ENCODE measurements around the gene WNT10A.

DNA sequence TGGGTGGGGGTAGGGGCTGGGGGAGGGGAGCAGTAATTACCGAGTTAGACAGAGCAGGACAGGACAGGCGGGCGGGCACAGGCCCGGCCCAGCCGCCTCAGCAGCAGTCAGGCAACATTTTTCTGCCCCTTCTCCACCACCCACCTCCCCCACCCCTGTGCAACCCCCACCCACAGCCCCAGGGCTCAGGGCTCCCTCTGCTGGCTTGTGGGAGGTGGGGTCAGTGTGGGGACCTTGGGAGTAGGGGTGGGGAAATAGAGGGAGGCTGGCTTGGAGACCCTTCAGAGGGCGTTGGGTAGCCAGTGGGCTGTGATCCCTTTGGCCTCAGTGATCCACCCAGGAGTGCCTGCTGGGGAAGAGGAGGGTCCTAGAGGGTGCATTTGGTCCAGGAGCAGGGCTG lies 14.7 kb upstream of the WNT10A start:
- no peak for TF ChIP-seq CTCF (IDR thresholded peaks at IDR 0.05)
- no peak for TF ChIP-seq EZH2phosphoT487 (IDR thresholded peaks at IDR 0.05)
- TF ChIP-seq EZH2 (IDR thresholded peaks at IDR 0.05), result no peak
